ENCODE data around the gene IL34.

The IL34 gene

DNA sequence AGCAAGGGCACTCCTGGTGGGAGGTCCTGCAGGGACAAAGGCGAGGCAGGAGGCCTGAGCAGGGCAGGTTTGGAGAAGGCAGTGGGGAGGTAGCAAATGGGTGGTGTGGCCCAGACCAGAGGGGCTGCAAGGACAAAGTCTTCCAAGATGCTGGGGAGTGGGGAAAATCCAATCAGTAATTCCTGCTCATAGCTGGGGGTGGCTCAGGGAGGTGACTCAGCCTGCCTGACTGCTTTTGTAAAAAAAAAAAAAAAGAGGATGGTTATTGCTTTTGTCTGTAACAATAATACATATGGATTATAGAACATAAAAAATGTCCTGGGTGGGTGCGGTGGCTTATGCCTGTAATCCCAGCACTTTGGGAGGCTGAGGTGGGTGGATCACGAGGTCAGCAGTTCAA, 5.2 kb downstream of the IL34 start:
- Histone ChIP-seq H3K4me3 (ENCODE audit: low read length) (no peak overlapping the region), H3K4me1 (ENCODE audit: insufficient read depth, low read length) (0 out of 2 replicates have a peak, but pooled peaks cover 2% of the 10 kb centered on the region), H3K27me3 (ENCODE audit: insufficient read depth, low read length) (no peaks in the 10 kb centered on the region), H3K27ac (ENCODE audit: low read length) (no peak overlapping the region), H3K36me3 (ENCODE audit: insufficient read depth, low read depth, low read length) (no peaks in the 10 kb centered on the region), H3K9me3 (ENCODE audit: insufficient read depth, low read depth, low read length) (no peaks in the 10 kb centered on the region), H3K9ac (ENCODE audit: low read depth, low read length) (no peak overlapping the region)

GRCh38 chr16:70652322-70652721, 6.0 kb downstream of the IL34 start:
- Histone ChIP-seq H3K4me3 (ENCODE audit: low read length) (no peak overlapping the region), H3K36me3 (ENCODE audit: insufficient read depth, low read depth, low read length) (no peaks in the 10 kb centered on the region), H3K9me3 (ENCODE audit: insufficient read depth, low read depth, low read length) (no peaks in the 10 kb centered on the region), H3K27me3 (ENCODE audit: insufficient read depth, low read length) (no peaks in the 10 kb centered on the region), H3K27ac (ENCODE audit: low read length) (no peak overlapping the region), H3K9ac (ENCODE audit: low read depth, low read length) (no peak overlapping the region), H3K4me1 (ENCODE audit: insufficient read depth, low read length) (0 out of 2 replicates have a peak, but pooled peaks cover 2% of the 10 kb centered on the region)

- Histone ChIP-seq H3K9ac (ENCODE audit: low read depth, low read length) (no peak overlapping the region), H3K27ac (ENCODE audit: low read length) (no peak overlapping the region), H3K9me3 (ENCODE audit: insufficient read depth, low read depth, low read length) (no peaks in the 10 kb centered on the region), H3K4me1 (ENCODE audit: insufficient read depth, low read length) (0 out of 2 replicates have a peak, but pooled peaks cover 2% of the 10 kb centered on the region), H3K27me3 (ENCODE audit: insufficient read depth, low read length) (no peaks in the 10 kb centered on the region), H3K36me3 (ENCODE audit: insufficient read depth, low read depth, low read length) (no peaks in the 10 kb centered on the region), H3K4me3 (ENCODE audit: low read length) (no peak overlapping the region)
These were observed 7.0 kb downstream of the IL34 start for GRCh38 chr16:70653406-70653805.

DNA sequence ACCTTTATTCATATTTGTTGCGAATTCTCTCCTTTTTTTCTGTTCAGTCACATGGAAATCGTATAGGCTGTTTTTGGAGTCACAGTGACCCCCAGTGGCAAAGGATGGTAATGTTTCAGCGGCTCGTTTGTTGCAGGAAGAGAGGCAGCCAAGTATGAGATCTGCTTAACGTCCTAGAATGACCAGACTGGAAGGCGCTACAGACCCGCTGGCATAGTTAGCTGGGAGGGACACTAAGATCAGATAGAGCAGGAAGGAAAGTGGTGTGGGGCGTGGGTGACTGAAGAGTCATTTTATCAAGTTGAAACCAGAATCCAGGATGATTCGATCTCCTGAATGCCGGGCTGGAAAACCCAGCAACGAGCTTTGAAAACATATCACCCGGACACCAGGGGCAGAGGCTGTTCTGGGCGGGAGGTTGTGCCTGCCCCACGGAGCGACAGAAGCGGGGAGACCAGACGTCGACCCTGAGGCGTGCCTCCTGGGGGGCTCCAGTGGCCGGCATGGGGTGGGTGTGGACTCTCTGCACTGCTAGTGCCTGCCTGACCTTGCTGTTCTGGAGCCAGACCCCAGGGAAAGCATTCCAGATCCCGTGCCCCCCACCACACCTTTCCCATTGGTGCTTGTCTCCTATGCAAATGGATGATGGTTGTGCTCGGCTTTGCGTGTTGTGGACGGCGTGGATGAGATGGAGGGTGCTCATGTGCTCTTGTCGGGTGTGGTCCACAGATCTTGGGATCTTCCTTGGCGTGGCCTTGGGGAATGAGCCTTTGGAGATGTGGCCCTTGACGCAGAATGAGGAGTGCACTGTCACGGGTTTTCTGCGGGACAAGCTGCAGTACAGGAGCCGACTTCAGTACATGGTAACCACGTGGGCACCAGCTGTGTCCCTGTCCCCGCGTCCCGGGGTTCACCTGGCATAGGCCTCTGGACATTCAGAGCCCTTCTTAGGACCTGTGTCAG, 7.7 kb downstream of the IL34 start:
- Histone ChIP-seq H3K9me3 (ENCODE audit: insufficient read depth, low read depth, low read length) (no peaks in the 10 kb centered on the region), H3K27ac (ENCODE audit: low read length) (no peak overlapping the region), H3K4me3 (ENCODE audit: low read length) (no peak overlapping the region), H3K36me3 (ENCODE audit: insufficient read depth, low read depth, low read length) (no peaks in the 10 kb centered on the region), H3K27me3 (ENCODE audit: insufficient read depth, low read length) (no peaks in the 10 kb centered on the region), H3K9ac (ENCODE audit: low read depth, low read length) (no peak overlapping the region), H3K4me1 (ENCODE audit: insufficient read depth, low read length) (0 out of 2 replicates have a peak, but pooled peaks cover 2% of the 10 kb centered on the region)

- Histone ChIP-seq H3K36me3 (ENCODE audit: insufficient read depth, low read depth, low read length) (no peaks in the 10 kb centered on the region), H3K9ac (ENCODE audit: low read depth, low read length) (no peak overlapping the region), H3K27me3 (ENCODE audit: insufficient read depth, low read length) (no peaks in the 10 kb centered on the region), H3K27ac (ENCODE audit: low read length) (no peak overlapping the region), H3K4me3 (ENCODE audit: low read length) (no peak overlapping the region), H3K4me1 (ENCODE audit: insufficient read depth, low read length) (peaks cover 6% of the 10 kb centered on the region; the same call in 1 of the 2 replicates), H3K9me3 (ENCODE audit: insufficient read depth, low read depth, low read length) (no peaks in the 10 kb centered on the region)
These were observed 9.8 kb downstream of the IL34 start for GRCh38 chr16:70656065-70656711.

DNA sequence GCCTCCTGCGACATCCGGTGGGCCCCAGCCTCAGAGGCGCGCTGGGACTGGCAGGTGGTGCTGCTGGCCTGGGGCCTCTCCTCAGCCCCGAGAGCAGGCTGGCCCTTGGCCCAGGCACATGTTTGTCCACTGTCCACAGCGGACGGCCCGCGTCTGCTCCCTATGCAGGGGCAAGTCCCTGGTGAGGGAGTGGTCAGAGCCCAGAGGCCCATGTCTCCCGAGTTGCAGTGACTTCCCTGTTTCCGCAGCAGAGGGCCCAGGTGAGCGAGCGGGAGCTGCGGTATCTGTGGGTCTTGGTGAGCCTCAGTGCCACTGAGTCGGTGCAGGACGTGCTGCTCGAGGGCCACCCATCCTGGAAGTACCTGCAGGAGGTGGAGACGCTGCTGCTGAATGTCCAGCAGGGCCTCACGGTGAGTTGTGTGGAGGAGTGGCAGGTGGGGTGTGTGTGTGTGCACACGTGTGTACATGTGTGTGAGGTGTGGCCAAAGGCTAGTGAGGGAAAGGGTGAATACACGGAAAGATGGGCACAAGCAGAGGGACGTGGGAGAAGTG, 10.4 kb downstream of the IL34 start:
- H3K9ac ChIP-seq (ENCODE audit: low read depth, low read length), result no peak overlapping the region
- H3K27ac ChIP-seq (ENCODE audit: low read length), result no peak overlapping the region
- H3K27me3 ChIP-seq (ENCODE audit: insufficient read depth, low read length), result no peaks in the 10 kb centered on the region
- no peaks in the 10 kb centered on the region for H3K9me3 ChIP-seq (ENCODE audit: insufficient read depth, low read depth, low read length)
- peaks cover 4% of the 10 kb centered on the region; the same call in 1 of the 2 replicates for H3K4me1 ChIP-seq (ENCODE audit: insufficient read depth, low read length)
- H3K36me3 ChIP-seq (ENCODE audit: insufficient read depth, low read depth, low read length), result no peaks in the 10 kb centered on the region
- H3K4me3 ChIP-seq (ENCODE audit: low read length), result no peak overlapping the region

GRCh38 chr16:70657956-70658355, 11.6 kb downstream of the IL34 start:
- Histone ChIP-seq H3K27ac (ENCODE audit: low read length) (no peak overlapping the region), H3K9ac (ENCODE audit: low read depth, low read length) (no peak overlapping the region), H3K36me3 (ENCODE audit: insufficient read depth, low read depth, low read length) (no peaks in the 10 kb centered on the region), H3K27me3 (ENCODE audit: insufficient read depth, low read length) (no peaks in the 10 kb centered on the region), H3K4me1 (ENCODE audit: insufficient read depth, low read length) (peaks cover 4% of the 10 kb centered on the region; the same call in 1 of the 2 replicates), H3K4me3 (ENCODE audit: low read length) (no peak overlapping the region), H3K9me3 (ENCODE audit: insufficient read depth, low read depth, low read length) (no peaks in the 10 kb centered on the region)

GRCh38 chr16:70658921-70659320, 12.6 kb downstream of the IL34 start:
- H3K9ac ChIP-seq (ENCODE audit: low read depth, low read length), result no peak overlapping the region
- H3K27ac ChIP-seq (ENCODE audit: low read length), result no peak overlapping the region
- no peaks in the 10 kb centered on the region for H3K27me3 ChIP-seq (ENCODE audit: insufficient read depth, low read length)
- no peaks in the 10 kb centered on the region for H3K36me3 ChIP-seq (ENCODE audit: insufficient read depth, low read depth, low read length)
- H3K4me1 ChIP-seq (ENCODE audit: insufficient read depth, low read length), result peaks cover 4% of the 10 kb centered on the region; the same call in 1 of the 2 replicates
- H3K9me3 ChIP-seq (ENCODE audit: insufficient read depth, low read depth, low read length), result no peaks in the 10 kb centered on the region
- no peak overlapping the region for H3K4me3 ChIP-seq (ENCODE audit: low read length)

- Histone ChIP-seq H3K9me3 (ENCODE audit: insufficient read depth, low read depth, low read length) (no peaks in the 10 kb centered on the region), H3K27ac (ENCODE audit: low read length) (no peak overlapping the region), H3K36me3 (ENCODE audit: insufficient read depth, low read depth, low read length) (no peaks in the 10 kb centered on the region), H3K27me3 (ENCODE audit: insufficient read depth, low read length) (no peaks in the 10 kb centered on the region), H3K4me1 (ENCODE audit: insufficient read depth, low read length) (peaks cover 4% of the 10 kb centered on the region; the same call in 1 of the 2 replicates), H3K9ac (ENCODE audit: low read depth, low read length) (no peak overlapping the region), H3K4me3 (ENCODE audit: low read length) (no peak overlapping the region)
These were observed 13.2 kb downstream of the IL34 start for GRCh38 chr16:70659546-70659945.

GRCh38 chr16:70659953-70660671, 13.8 kb downstream of the IL34 start:
- no peak overlapping the region for H3K4me3 ChIP-seq (ENCODE audit: low read length)
- no peaks in the 10 kb centered on the region for H3K27me3 ChIP-seq (ENCODE audit: insufficient read depth, low read length)
- no peak overlapping the region for H3K9ac ChIP-seq (ENCODE audit: low read depth, low read length)

DNA sequence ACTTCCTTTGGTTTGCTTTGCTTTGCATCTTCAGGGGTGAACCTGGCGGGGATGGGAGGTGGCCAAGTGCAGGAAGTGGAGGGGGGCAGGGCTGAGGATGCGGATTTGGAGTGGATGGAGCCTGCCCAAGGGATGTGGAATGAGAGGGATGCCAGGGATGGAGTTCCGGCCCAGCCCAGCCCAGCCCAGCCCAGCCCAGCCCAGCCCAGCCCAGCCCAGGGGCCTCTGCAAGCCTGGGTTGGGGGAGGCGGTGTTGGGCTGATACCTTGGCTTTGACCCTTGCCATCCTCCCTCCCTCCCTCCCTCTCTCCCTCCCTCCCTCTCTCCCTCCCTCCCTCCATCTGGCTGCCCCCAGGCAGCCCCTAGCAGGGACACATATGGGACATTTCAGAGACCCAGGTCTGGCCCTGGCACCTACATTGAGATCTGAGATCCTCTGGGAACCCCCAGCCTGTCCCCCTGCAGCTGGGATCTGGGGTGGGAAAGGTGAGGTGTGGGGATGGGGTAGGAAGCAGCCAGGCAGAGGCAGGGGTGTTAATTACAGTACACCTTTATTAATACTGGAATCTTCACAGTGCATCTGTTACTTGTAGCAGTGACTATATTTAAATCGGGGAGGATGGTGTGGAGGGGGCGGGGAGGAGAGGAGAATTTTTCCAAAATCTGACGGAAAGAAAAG, 14.5 kb downstream of the IL34 start:
- Histone ChIP-seq H3K27me3 (ENCODE audit: insufficient read depth, low read length) (no peaks in the 10 kb centered on the region), H3K9me3 (ENCODE audit: insufficient read depth, low read depth, low read length) (no peaks in the 10 kb centered on the region), H3K4me3 (ENCODE audit: low read length) (no peak overlapping the region), H3K27ac (ENCODE audit: low read length) (no peak overlapping the region), H3K9ac (ENCODE audit: low read depth, low read length) (no peak overlapping the region), H3K4me1 (ENCODE audit: insufficient read depth, low read length) (peaks cover 4% of the 10 kb centered on the region; the same call in 1 of the 2 replicates), H3K36me3 (ENCODE audit: insufficient read depth, low read depth, low read length) (peaks cover 7% of the 10 kb centered on the region)

More at GRCh38 chr16:70659953-70660671, 13.8 kb downstream of the IL34 start:
- Histone ChIP-seq H3K4me1 (ENCODE audit: insufficient read depth, low read length) (peaks cover 4% of the 10 kb centered on the region; the same call in 1 of the 2 replicates), H3K9me3 (ENCODE audit: insufficient read depth, low read depth, low read length) (no peaks in the 10 kb centered on the region), H3K36me3 (ENCODE audit: insufficient read depth, low read depth, low read length) (0 out of 2 replicates have a peak, but pooled peaks cover 2% of the 10 kb centered on the region), H3K27ac (ENCODE audit: low read length) (no peak overlapping the region)

Data from iPS-20b (cell line).